Activated gamma-delta T cell treated with Interleukin-2 at 50 U/mL for 16 hours (primary cell): ENCODE measurements around the gene GALNTL6.

ENCODE experiments used
- DNase-seq: peaks from one replicate; pipeline ENCODE4 v3.0.0-alpha.2; 2020

Gene GALNTL6

DNA sequence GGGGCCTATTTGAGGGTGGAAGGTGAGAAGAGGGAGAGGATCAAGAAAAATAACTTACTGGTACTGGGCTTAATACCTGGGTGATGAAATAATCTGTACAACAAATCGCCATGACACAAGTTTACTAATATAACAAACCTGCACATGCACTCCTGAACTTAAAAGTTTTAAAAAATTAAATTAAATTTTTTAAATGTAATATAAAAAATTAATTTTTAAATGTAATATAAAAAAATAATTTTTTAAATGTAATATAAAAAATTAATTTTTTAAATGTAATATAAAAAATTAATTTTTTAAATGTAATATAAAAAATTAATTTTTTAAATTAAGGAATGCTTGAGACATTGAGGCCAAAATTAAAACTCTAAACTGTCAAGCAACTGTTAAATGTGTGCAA lies 1231.1 kb downstream of the GALNTL6 start:
- DNase-seq, result no peak

DNA sequence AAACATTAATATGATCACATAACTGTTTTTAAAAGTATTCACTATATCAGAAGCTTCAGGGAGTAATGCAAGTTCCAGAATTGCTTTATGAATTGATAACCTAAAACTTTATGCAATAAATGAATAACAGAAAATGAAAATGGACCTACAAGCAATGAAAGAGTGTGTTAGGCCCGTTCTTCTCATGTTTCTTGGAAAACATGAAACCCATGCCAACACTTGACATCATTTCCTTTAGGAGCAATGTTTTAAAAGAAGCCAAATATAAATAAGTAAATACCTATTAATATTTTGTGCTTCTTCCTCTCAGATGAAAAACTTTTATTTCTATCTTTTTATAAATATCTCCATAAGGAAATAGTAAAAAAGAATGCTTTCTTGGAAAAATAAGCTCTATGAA lies 1232.4 kb downstream of the GALNTL6 start:
- DNase-seq, result no peak

DNA sequence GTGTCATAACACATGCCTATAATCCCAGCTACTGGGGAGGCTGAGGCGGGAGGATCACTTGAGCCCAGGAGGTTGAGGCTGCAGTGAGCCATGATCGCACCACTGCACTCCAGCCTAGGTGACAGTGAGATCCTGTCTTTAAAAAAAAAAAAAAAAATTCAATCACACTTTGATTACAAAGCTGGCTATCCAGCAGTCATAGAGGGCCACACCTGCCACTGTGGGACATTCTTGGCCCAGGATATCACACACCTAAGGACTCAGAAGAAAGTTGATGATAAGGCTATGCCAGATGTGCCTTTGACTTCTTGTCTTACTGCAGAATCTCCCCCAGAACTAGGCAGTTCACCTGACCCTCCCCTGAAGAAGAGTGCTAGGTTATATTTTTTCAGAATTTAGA lies 1232.9 kb downstream of the GALNTL6 start:
- no peak for DNase-seq

DNA sequence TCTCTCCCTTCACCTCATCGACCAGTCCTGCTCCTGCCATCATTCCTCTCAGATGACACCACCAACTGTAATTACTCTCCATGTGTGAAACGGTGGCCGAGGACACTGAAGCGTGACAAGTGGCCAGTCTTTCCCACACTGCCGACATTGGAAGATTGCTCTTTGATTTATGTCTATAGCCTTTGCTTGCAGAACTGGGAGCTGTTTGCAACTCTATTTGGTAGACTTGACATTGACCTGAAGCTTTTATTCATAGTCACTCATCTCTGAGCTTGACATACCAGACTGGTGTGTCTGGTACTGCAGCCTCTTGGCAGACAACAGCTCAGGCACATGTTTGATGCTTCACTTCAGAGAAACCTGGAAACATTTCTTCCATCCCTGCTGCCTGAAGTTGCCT lies 1233.6 kb downstream of the GALNTL6 start:
- no peak for DNase-seq

DNA sequence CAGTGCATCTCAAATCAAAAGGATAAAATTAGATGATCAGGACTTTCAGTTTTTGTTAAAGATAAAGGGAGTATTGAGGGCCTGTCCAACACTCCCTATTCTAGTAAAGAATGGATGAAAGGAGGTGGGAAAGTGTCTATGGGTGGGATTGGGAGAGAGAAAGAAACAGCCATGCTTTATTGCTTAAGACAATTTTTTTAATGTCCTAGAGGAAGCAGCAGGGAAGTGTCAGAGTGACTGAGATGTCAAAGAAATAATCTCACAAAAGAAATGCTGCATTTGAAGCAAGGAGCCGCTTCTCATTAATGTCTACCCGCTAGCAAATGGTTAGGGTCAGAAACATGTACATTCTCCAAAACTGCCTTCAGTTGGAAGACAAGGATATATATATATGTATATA lies 1238.0 kb downstream of the GALNTL6 start:
- no peak for DNase-seq

DNA sequence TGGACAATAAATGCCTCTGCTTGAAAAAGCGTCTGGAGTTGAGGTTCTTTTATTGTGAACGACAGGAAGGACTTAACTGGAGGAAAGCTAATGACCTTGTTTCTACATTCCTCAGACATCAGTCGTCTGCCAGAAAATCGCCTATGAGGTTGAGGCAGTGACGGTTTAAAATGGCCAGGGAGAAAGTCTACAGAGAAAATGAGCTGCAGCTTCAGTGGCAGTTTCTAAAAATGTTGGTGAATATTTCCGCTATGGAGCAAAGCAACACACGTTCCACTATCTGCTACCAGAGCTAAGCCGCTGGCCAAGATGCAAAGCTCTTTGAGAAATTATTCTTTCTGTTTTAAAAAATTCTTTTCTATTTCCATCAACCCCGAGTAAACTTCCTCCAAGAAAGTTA lies 1238.5 kb downstream of the GALNTL6 start:
- DNase-seq, result no peak

DNA sequence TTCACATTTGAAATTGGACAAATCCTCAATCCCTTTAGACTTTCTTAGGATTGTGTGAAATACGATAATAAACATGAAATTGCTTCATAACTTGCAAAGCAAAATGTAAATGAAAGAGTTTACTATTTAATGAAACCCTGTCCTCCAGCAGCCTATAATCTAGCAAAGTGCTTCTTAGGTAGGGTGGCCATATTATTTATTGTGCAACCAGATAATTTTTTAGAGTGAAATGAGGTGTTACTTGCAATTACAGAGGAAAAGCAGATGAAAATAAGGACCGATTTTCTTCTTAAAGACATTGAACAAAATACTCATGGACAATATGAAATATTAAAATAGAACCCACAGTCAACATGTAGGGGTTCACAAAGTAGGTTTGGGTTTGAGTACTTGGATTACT lies 1239.2 kb downstream of the GALNTL6 start:
- no peak for DNase-seq

DNA sequence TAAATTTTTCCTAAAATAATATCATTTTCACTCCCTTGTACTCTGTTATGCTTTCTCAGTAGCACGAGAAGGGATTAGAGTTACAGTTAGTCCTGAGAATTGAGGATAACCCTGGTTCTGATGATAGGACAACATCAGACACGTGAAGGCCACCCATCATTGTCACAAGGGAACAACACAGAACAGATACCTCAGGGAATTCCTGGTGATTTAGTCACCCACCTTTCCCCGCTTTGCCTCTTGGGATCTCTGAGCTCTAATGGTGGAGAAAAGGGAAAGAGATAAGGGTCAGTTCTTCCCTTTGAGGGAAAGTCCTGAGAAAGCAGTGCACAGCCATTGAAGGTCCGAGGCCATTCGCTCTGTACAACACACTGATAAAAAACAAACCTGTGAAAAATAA lies 1243.1 kb downstream of the GALNTL6 start:
- DNase-seq, result no peak

DNA sequence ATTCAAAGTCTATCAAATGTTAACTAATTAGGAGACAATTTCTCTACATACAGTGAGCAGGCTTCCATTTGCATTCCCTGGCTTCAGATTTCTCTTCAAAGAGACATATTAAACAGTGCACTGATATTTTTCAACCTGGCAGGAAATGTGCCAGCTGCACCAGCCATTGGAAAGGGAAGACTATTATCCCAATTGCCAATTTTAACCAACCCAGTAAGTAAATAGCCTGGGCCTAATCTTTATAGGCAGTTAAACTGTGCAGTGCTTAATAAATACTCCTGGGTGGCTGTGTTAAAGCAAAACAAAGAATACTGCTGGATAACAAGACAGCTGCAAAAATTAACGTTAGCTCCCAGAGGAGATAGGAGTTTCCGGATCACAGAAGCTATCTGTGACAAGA lies 1243.5 kb downstream of the GALNTL6 start:
- DNase-seq, result no peak

DNA sequence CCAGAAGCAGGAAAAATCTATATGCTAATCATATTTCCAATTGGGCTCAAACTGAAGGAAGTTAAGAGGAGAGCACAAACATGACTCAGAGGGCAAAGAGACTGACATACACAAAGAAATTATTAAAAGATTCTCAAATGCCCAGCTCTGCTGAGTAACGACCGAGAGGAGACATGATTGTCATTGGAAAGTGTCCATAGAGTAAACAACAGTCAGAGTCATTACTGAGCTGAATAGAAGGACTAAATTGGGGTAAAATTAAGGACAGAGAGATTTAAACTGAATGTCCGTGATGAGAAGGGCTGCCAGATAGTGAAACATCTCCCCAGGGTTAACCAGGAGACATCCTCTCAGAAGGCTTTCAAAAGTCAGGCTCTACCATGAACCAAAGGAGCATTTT lies 1244.2 kb downstream of the GALNTL6 start:
- no peak for DNase-seq

DNA sequence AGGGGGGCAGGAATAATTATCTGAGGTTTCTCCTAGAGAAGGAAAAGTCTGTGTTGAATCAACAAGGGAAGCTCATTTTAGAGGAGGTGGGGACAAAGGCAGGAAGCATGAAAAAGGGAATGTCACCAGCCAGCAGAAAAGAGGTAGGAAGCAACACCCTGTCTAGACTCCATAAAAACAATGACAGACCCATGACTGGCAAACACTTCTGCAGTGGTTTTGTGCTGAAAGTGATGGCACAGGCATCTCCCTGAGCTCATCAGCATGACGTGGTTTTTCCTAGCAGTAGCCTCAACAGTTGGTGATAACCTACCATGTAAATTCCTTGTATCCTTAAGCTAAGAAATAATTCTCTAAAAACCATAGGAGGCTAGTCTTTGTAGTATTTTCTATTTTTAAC lies 1244.7 kb downstream of the GALNTL6 start:
- no peak for DNase-seq

DNA sequence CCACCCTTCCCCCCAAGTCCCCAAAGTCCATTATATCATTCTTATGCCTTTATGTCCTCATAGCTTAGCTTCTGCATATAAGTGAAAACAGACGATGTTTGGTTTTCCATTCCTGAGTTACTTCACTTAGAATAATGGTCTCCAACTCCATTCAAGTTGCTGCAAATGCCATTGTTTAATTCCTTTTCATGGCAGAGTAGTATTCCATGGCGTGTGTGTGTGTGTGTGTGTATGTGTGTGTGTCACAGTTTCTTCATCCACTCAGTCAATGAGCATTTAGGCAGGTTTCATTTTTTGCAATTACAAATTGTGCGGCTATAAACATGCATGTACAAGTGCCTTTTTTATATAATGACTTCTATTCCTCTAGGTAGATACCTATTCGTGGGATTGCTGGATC lies 1248.0 kb downstream of the GALNTL6 start:
- DNase-seq, result no peak

DNA sequence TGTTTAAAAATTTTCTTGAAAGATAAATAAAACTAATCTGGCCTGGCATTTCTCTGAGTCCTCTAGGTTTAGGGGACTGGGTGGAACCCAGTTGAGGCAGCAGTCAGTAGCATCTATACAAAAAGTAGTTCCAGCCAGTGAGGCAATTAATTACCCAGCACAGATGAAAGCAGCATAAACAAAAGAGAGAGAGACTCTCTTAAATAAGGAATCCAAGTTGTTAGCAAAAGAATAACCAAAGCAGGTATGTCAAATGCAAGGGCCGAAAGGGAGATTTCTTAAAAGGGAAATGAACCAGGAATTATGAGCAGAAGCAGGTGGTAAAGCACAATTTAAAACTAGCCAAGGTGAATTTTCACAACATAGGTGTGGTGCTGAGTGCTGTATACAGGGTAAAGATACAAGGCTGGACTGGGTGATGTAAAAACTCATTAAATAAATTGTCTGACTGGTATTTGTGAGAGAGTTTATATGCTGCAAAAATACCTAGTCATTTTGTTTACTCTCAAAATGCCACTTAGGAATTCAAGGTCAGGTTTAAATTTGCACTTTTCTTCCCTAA lies 1260.8 kb downstream of the GALNTL6 start:
- DNase-seq, result no peak

DNA sequence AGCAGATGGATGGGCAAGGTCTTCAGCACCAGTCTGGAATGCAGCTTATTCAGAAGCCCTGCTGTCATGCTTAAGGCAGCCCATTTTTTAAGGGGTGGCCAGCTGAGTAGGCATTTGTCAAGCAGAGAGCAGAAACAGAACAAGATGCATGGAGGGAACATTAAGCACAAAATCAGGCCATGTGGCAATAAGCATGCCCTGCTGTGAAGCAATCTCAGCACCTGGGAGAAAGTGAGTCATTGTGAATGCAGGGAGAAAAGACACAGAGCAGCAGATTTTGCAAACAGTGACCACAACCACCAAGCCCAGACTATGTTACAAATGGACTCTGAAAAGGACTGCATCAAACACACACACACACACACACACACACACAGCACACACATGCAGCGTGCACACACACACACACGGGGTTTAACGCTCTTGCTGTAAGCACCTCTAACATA lies 1261.3 kb downstream of the GALNTL6 start:
- DNase-seq, result no peak

DNA sequence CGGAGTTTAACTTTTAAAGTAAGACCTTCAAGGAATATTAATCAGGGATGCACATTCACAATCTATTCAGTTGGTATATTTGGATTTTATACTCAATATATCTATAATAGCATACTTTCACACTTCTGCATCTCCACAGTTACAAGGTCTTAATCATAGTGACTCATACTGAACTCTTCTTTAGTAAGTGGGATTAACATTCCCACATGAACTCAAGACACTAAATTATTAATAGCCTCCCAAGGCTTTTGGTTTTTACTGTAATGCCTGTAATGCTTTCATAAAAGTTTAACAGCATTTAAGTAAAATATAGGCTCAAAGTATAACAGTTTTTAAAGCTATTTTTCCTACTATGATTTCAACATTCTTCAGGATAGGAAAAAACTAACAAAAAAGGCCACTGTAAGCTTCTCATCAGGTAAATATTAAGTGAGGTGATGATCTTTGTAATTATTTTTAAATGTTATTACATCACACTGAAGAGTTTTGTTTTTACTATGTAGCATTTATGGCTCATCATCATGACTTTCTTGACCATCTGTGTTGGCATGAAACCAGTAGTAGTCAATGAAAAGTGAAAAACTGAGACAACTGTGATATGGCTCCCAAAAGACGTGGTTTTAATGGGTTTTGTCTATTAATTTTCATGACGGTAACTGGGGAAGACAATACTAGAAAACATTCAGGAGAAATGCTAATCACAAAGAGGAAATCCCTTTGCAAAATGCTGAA lies 1263.9 kb downstream of the GALNTL6 start:
- no peak for DNase-seq

DNA sequence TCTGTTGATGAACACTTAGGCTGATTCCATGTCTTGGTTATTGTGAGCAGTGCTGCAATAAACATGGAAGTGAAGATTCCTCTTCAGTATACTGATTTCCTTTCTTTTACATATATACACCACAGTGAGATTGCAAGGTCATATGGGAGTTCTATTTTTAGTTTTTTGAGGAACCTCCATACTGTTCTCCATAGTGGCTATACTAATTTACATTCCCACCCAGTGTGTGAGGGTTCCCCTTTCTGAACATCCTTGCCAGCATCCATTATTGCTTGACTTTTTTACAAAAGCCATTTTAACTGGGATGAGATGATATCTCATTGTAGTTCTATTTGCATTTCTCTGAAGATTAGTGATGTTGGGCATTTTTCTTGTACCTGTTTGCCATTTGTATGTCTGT lies 1274.9 kb downstream of the GALNTL6 start:
- DNase-seq, result no peak
